BLaER1 (cell line): ENCODE results near the gene MAPK11.

Experiments
- H3K27ac ChIP-seq: shearing (Covaris generic); formaldehyde crosslinking; 2 replicates; pipeline ENCODE4 v1.8.1; 2022
- H3K27me3 ChIP-seq: shearing (Covaris generic); formaldehyde crosslinking; 2 replicates; pipeline ENCODE4 v1.8.1; 2022
- H3K36me3 ChIP-seq: shearing (Covaris generic); formaldehyde crosslinking; 2 replicates; pipeline ENCODE4 v1.8.1; 2022
- H3K4me1 ChIP-seq: shearing (Covaris generic); formaldehyde crosslinking; 2 replicates; pipeline ENCODE4 v1.8.1; 2022
- H3K4me2 ChIP-seq: shearing (Covaris generic); formaldehyde crosslinking; 2 replicates; pipeline ENCODE4 v1.8.1; 2022
- H3K4me3 ChIP-seq: shearing (Covaris generic); formaldehyde crosslinking; 2 replicates; pipeline ENCODE4 v1.8.1; 2022
- H3K9ac ChIP-seq: shearing (Covaris generic); formaldehyde crosslinking; 2 replicates; pipeline ENCODE4 v1.8.1; 2022
- H3K9me3 ChIP-seq: shearing (Covaris generic); formaldehyde crosslinking; 2 replicates; pipeline ENCODE4 v1.8.1; 2022
- H4K20me1 ChIP-seq: shearing (Covaris generic); formaldehyde crosslinking; 2 replicates; pipeline ENCODE4 v1.8.1; 2022
- Cebpa-rat ChIP-seq: shearing (Covaris generic); IDR thresholded peaks from 2 replicates; pipeline ENCODE4 v1.8.1; 2022

The MAPK11 gene

DNA sequence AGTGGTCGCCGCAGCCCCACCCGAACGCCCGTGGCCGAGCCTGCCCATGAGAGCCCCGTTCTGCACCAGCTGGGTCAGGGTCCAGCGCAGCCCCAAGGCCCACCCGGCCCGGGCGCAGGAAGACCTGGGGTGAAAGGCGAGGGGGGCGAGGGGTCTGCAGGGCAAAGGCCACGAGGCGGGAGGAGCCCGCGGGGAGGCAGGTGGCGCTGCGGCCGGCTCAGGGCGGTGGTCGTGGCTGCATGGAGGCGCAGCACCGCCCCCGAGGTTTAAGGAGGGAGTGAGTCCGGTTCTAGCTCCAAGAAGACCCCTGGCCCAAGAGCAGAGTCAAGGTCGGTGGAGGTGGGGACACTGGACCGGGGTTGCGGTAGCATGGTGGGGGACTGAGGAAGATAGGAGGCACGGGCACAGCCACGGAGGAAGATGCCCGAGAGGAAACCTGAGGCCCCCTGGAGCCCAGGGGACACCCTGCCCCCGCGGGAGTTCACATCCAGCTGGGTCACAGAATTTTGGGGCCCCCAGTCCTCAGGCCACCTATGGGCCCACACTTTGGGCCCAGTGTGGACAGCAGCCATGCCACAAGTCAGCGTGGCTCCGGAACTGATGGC is 18.6 kb downstream of the MAPK11 start:
- peaks cover 63% of the 10 kb centered on the region for H3K36me3 ChIP-seq
- peak overlapping the region; percentile 76 for H3K4me3 ChIP-seq
- peak overlapping the region; percentile 81 for H3K9ac ChIP-seq
- H3K4me2 ChIP-seq = peak overlapping the region; percentile 85
- H4K20me1 ChIP-seq = peaks cover 67% of the 10 kb centered on the region
- no peaks in the 10 kb centered on the region for H3K9me3 ChIP-seq
- no peaks in the 10 kb centered on the region for H3K27me3 ChIP-seq
- peak overlapping the region; percentile 84 for H3K27ac ChIP-seq
- TF ChIP-seq Cebpa-rat = no peak
- H3K4me1 ChIP-seq = peaks cover 46% of the 10 kb centered on the region

DNA sequence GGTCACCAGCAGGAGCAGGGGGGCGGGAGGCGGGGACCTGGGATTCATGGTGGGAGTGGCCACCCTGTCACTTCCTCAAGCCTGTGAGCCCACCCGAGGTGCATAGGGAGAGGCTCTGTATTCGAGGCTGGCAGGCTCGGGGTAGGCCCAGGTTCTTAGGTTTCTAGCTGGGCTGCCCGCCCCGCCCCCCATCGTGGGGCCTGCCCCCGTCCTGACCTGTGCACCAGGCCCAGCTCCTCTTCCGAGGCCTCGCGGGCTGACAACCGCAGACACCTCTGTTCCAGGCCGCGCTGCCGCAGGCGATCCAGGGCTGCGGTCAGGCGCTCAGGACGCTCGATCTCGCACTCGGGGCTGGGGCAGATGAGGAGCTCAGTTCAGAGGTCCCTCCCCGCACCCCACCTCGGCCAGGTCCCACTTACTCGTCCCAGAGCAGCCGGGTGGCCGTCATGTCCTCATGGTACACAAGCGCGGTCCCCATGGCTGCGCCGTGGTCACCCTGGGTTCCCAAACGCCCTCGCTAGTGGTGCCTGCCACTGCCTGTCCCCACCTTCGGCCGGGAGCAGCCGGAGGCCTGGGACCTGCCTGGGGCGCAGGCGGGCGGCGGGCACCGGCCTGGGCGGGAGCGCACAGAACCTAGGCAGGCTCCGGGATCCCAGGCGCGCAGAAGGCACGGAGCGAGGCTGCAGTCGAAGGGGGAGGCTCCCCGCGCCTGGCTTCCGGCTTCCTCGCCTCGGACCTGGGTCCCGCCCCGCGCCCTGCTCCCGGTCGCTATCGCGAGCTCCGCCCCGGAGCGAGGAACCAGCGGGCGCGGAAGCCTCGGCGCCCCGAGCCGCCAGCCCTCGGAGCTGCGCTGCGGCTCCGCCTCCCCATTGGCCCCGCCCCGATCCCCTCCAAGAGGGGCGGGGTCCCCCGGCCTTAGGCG is 19.4 kb downstream of the MAPK11 start, which contains the start of gene HDAC10:
Gene HDAC10, minus strand, starts transcription at position 711 of the 922 bp plus-strand sequence. Its CDS starts 233 bp downstream, at position 478.
- H3K4me1 ChIP-seq = peaks cover 51% of the 10 kb centered on the region
- peaks cover 67% of the 10 kb centered on the region for H4K20me1 ChIP-seq
- H3K9ac ChIP-seq = peak within 1 kb of the TSS; percentile 81
- peak within 1 kb of the TSS; percentile 84 for H3K27ac ChIP-seq
- H3K4me2 ChIP-seq = peak within 1 kb of the TSS; percentile 85
- H3K27me3 ChIP-seq = no peaks in the 10 kb centered on the region
- peak within 1 kb of the TSS; percentile 76 for H3K4me3 ChIP-seq
- peaks cover 63% of the 10 kb centered on the region for H3K36me3 ChIP-seq
- TF ChIP-seq Cebpa-rat = no peak
- no peaks in the 10 kb centered on the region for H3K9me3 ChIP-seq

DNA sequence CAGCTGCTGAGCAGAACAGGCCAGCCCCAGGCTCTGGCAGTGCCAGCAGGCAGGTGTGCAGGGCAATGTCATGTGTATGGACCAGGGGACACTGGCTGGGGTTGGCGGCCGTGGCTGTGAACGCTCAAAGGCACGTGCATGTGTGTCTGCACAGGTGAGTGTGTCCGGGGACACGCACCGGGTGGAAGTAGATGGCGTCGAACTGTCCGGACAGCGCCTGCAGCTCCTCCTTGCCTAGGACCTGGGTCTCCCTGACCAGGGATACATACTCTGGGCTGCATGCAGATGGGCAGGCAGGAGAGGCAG is 20.0 kb downstream of the MAPK11 start:
- no peaks in the 10 kb centered on the region for H3K27me3 ChIP-seq

DNA sequence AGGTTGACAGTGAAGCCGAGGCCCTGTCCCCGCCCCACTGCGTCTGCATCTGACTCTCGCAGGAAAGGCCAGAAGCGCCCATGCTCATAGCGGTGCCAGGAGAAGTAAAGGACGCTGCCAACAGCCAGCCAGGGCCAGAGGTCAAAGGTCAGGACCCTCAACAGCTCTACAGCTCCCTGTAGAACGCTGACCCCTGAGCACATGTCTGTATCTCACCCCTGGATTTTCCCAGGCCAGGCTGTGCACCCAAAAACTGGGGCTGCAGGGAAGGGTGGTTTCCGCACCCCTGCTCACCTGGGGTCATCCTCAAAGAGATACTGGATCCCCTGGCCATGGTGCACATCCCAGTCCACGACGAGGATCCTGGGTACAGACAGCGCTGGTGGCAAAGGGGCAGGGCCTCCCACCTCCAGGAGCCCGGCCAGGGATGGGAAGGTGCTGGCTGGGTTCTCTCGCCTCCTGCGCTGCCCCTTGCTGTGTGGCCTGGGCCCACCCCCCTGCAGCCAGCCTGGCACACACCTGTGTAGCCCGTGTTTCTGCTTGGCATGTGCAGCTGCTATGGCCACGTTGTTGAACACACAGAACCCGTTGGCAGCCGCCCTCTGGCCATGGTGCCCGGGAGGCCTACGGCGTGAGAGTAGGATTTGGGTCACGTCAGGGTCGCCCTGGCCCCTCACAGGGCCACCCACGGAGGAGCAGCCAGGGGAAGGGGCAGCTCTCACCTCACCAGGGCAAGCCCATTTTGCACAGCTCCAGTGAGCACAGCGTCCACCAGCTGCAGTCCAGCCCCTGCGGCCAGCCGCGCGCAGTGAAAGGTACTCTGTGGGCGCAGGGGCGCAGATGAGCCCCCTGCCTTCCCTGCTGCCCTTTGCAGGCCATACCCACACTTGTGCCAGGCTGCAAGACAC is 20.6 kb downstream of the MAPK11 start:
- no peaks in the 10 kb centered on the region for H3K9me3 ChIP-seq
- H3K36me3 ChIP-seq = peaks cover 52% of the 10 kb centered on the region
- no peak overlapping the region for H3K27ac ChIP-seq
- H3K4me2 ChIP-seq = peak overlapping the region; percentile 85
- H4K20me1 ChIP-seq = peaks cover 68% of the 10 kb centered on the region
- peak overlapping the region; percentile 76 for H3K4me3 ChIP-seq
- H3K4me1 ChIP-seq = peaks cover 56% of the 10 kb centered on the region
- peak overlapping the region; percentile 81 for H3K9ac ChIP-seq
- TF ChIP-seq Cebpa-rat = no peak
- H3K27me3 ChIP-seq = no peaks in the 10 kb centered on the region

More for the DNA sequence above, 20.0 kb downstream of the MAPK11 start:
- H3K9ac ChIP-seq = peak overlapping the region; percentile 81
- peak overlapping the region; percentile 85 for H3K4me2 ChIP-seq
- peaks cover 58% of the 10 kb centered on the region for H3K36me3 ChIP-seq
- H3K27ac ChIP-seq = peak overlapping the region; percentile 84
- TF ChIP-seq Cebpa-rat = no peak
- H4K20me1 ChIP-seq = peaks cover 72% of the 10 kb centered on the region
- peak overlapping the region; percentile 76 for H3K4me3 ChIP-seq
- peaks cover 56% of the 10 kb centered on the region for H3K4me1 ChIP-seq
- H3K9me3 ChIP-seq = no peaks in the 10 kb centered on the region

DNA sequence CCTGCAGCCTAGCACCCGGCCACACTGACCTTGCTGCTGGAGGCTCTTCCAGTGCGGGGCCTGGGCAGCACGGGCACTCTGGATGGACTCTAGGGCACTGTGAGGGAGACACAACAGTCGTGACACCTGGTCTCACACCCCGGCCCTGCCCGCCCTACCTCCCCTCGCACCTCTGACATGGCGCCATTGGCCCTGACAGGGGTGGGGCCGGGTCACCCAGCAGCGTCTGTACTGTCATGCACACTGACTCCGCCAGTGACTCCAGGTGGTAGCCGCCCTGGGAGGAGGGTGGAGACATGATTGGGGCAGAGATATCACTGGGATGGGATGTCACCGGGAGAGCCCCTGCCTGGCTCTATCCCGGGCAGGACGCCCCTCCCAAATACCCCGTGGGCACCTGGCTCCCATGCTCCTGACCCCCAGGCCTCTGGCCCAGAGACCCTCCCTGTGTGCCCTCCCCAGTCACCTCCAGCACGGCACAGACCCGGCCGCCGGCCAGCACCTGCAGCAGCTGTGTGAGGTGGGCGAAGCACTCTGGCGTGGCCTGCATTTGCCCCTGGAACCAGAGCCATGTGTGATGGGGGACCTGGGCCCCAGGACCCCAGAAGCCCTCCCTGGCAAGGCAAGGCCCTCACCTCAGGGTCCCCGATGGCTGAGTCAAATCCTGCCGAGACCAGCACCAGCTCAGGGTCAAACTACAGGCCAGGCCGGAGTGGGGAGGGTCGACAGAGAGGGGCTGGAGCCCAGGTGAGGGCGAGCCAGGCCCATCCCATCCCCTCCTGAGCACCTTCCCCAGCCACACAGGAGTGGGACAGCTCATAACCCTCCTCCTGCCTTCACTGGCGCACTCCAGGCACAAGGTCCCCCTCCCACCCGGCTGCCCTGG is 21.7 kb downstream of the MAPK11 start:
- H3K27me3 ChIP-seq = no peaks in the 10 kb centered on the region
- peak overlapping the region; percentile 19; the same call in 1 of the 2 replicates for H3K9ac ChIP-seq
- peaks cover 71% of the 10 kb centered on the region for H4K20me1 ChIP-seq
- H3K27ac ChIP-seq = 0 out of 2 replicates have a peak overlapping the region, but pooled peaks have one; percentile 2
- H3K4me1 ChIP-seq = peaks cover 63% of the 10 kb centered on the region
- no peaks in the 10 kb centered on the region for H3K9me3 ChIP-seq
- H3K4me3 ChIP-seq = no peak overlapping the region
- H3K4me2 ChIP-seq = peak overlapping the region; percentile 54
- no peak for TF ChIP-seq Cebpa-rat
- H3K36me3 ChIP-seq = peaks cover 40% of the 10 kb centered on the region

DNA sequence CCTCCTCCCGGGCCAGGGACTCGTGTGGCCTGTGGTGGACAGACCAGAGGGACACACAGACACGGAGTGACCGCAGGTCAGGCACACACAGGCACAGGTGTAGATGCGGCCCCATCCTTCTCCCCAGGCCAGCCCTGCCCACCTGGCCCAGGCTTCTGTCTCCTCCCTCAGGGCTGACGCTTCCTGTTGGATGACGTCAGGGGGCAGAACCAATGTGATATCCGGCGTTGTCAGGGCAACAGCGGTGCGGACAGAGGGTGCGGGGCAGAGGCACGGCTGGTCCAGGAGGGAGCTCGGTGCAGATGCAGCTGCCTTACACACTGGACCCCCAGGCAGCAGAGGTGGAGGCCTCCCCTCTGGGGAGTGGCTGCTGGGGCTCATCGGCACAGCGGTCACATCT is 22.4 kb downstream of the MAPK11 start:
- Histone ChIP-seq H3K9me3 (no peaks in the 10 kb centered on the region), H4K20me1 (peaks cover 74% of the 10 kb centered on the region), H3K9ac (peak overlapping the region; percentile 19; the same call in 1 of the 2 replicates), H3K27me3 (no peaks in the 10 kb centered on the region), H3K4me3 (no peak overlapping the region), H3K27ac (no peak overlapping the region), H3K36me3 (peaks cover 34% of the 10 kb centered on the region), H3K4me1 (peaks cover 70% of the 10 kb centered on the region), H3K4me2 (peak overlapping the region; percentile 54)
- TF ChIP-seq Cebpa-rat = no peak

DNA sequence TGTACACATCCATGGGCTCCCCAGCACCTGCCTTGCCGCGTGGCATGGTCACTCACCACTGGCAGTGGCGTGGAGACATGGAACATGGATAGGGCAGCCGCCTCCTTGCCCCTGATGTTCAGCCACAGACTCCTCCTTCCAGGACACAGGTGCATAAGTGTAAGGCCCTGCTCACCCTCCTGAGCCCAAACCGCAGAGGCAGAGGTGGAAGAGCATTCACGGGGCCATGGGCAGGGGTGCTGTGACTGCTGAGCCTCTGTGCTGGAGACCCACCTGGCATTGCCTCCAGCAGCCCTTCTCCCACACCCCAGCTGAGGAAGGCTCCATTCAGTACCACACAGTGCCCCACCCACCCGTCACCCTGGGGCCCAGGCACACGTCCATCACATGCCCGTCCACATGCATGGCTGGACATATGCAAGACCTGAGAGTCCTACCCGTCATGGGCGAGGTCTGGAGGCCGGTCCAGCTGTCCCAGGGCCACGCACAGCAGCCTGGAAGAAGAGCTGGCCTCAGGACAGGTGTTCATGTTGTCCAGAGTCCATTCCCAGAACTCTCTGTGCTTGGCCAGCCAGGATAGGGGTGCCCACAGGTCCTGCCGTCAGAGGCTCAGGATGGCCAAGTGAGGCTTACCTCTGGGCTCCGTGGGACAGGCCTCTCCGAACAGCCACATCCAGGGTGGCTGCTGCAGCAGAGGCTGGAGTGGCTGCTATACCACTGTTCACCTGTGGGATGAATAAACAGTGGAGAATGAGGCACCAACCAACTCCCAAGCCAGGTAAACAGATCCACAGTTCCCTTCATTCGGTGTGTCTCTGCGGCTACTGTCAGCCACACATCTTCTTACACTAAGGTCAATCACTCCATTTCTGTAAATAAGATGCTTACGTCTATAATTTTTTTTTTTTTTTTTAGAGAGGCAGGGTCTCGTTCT is 23.7 kb downstream of the MAPK11 start:
- Histone ChIP-seq H3K4me3 (peak overlapping the region; percentile 91; the same call in 1 of the 2 replicates), H4K20me1 (peaks cover 74% of the 10 kb centered on the region), H3K9ac (peak overlapping the region; percentile 93; the same call in 1 of the 2 replicates), H3K36me3 (peaks cover 30% of the 10 kb centered on the region), H3K4me1 (peaks cover 70% of the 10 kb centered on the region), H3K4me2 (peak overlapping the region; percentile 98), H3K27ac (no peak overlapping the region), H3K27me3 (no peaks in the 10 kb centered on the region), H3K9me3 (no peaks in the 10 kb centered on the region)
- TF ChIP-seq Cebpa-rat = no peak
